Activated CD8-positive, alpha-beta memory T cell treated with anti-CD3 and anti-CD28 coated beads, Interleukin-2, amount 50 U/mL, for 24 hours (primary cell): ENCODE results near the gene ELL.

ENCODE experiments used
- DNase-seq: peaks from one replicate; pipeline ENCODE4 v3.0.0-alpha.2; 2020; ENCODE audit errors: extremely low read depth

ELL gene

DNA sequence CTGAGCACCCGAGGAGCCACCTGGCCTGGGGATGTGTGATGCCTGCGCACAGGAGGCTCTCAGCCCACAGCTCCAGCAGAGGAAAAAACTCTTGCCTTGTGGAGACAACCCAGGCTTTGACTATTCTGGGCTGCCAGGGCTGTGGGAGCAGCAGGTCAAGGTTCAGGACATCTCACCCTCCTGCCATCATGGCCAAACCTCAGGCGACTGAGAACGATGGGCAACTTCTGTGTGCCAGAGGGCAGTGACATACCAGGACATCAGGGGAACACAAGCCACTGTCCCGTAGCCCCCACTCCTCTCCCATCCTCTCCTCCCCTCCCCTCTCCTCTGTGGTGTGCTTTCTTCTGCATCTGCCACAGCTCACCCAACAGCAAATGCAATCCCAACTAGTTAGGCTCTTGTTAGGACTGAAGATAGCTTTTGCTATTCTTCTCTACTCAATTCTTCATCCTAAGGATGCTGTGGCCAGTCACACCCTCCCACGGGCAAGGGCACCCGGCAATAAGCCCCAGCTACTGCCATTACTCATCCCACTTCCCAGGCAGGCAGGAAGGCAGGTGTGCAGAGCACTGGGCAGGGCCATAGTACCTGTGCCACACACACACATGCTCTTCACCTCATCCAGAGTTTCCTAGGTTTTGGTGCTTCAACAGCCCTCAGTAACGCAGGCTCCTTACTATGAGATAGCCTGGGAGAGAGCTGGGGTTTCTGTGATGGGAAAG is 16.8 kb downstream of the ELL start:
- DNase-seq: no peak

DNA sequence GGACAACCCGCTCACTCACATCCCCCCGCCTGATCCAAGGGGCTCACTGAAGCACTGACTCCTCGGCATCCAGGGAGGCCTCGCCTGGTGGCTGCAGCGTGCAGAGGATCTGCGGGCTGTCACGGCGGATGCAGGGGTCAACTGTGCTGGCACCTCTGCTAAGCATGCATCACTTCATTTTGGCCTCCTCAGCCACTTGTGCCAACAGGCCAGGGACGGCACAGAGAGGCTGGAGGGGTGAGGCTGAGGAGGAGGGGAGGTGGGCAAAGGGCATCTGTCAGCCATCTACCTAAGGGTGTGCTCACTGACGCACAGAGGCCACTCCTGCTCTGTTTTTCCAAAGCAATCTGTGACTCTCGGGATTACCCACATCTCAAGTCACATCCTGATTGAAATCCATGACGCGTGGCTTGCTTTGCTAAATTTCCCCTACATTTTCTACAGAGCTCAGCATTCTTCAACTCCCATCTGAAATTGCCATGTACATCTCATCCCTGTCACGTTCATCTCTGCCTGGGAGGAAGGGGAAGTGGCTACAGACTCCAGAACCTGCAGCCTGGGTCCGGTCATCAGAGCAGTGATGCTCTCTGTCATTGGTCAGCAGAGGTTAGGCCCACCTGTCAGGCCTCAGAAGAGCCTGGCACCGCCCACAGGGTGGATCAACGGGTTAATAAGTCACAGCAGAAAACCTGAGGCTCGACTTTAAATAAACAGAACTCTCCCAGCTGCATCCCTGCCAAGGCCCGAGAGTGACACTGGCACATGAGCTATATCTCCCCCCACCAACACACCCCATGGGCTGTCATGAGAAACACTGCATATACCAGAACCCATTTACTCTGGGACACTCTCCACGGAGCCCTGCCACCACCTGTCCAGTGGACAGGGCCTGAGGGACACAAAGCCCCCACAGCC is 17.6 kb downstream of the ELL start:
- no peak for DNase-seq

DNA sequence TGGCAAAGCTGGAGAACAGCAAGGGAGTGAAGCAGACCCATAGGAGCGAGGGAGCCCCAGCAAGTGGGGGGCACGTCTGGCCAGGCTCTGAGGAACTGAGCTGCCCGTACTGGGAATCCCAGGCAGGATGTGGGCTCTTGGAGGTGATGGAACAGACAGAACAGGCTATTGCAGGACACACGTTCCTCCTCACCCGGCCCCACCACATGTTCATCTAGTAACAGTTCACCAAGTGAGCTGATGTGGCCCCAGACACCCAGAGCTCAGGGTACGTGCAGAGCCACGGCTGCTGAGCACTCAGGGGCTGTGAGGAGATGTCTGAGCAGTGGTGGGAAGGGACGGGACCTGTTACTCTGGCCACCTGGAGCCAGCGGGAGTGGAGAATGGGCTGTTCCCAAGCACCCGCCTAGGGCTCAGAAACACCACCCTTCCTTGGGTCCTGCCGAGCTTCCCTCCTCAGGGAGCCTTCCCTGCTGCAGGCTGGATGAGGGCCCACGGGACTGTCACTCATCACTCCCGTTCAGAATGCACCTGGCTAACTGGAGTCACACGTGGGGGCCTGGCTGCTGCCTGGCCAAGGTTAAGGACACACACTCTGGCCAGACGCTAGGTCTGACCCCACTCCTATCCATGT is 18.4 kb downstream of the ELL start:
- no peak for DNase-seq

DNA sequence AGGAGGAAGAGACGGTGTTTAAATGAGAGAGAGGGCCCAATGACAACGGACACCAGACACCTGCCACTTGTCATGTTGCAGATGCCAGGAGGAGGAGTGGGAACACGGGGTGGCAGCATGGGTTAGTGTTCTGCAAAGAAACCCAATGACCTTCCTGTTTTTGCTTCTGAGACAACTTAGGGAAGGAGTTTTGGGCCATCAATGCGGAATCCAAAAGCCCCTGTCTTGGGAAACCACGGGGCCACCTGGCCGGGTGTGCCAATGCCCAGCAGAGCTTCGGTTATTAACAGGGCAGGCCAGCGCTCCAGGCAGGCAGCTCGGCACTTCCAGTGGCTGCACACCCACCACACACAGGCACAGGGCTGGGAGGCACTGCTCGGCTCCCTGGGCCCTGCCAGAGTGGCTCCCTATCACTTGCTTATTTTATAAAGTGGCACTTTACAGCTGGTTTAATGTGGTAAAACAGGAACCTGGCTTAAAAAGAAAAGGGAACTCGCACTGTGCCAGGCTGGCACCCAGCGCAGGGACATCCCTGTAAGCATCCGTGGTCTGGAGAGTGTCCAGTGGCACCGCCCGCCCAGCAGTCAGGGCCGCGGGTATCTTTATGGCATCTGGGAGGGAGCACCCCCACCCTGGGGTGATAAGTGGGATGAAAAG is 19.1 kb downstream of the ELL start:
- no peak for DNase-seq

DNA sequence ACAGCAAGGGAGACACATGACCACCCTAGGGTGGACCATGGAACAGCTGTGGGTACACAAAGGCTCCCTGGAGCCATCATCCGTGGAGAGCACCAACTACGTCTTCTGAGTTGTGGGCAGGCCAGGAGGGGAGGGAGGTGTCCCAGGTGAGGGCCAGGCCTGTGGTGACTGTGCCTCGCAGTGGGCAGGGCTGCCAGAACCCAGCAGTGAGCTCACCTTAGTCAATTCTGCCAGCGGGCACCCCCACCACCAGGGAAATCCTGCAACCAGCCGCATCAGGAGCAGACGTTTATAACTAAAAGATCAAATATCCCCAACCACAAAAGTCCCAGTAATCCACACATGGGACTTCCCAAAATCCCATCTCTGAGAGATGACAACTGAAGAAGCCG is 19.6 kb downstream of the ELL start:
- DNase-seq: no peak

DNA sequence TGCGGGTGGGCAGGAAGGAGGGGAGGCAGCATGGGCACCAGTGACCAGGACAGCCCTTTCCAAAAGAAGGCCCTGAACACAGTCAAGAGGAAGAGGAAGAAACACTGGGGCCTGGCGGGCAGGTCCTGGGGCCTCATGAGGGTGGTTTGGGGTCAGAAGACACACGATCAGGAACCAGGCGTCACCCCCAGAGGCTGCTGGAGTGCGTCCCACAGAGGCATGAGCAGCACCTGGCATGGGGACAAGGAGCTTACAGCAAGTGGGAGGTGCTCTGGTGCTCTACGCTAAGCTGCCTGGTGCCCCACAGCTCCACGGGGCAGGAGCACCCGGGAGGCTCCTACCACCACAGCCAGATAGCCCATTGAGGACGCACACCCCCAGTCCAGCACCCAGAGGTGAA is 20.0 kb downstream of the ELL start:
- DNase-seq: no peak

DNA sequence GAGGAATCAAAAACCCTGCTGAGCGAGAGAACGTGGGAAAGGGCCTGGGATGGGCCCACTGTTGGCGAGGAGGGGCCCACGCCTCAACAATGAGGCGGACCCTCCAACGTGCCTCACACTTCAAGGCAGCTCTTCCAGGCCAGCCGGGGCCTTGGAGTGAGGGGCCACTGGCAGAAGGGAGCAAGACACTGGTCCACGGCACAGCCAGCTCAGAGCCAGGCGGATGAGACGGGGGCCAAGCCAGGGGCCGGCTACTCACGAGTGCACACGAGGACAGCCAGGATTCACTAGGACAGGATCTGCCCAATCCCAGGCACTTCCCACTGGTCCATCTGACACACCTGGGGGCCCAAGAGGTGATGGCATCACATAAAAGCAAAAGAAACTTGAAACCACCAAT is 20.5 kb downstream of the ELL start:
- no peak for DNase-seq

DNA sequence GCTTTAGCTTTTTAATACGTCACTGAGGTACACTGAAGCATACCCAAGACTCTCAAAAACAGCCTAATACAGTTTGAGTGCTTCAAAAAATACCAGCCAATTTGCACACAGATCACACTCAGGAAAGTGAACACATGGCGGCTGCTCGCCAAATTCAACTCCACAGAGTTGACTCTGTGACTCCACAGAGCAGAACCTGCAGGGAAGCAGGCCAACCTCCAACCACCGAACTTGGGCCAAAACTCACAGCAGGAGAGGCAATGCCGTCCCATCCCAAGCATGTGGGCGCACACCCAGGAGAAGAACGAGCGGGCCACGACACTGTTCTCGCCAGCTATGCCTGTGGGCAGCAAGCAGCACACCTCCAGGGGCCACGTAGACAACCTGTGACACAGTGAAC is 21.1 kb downstream of the ELL start:
- no peak for DNase-seq

DNA sequence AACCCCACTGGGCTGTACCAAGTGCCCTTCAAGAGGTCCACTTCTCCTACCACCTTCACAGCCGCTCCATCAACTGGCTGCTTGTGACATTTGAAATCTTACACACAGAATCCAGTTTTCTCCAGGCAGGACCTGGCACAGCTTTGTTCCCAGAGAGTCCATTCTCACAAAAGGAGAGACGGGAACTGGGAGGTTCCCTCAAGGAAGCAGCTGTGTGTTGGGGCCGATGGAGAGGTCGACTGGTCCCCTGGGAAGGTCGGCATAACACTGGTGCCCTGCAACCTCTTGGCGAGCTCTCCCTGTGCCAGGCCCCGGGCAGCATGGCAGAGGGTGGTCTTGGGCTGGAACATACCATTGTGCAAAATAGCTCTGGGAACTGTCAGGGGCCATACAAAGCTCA is 21.5 kb downstream of the ELL start:
- no peak for DNase-seq

DNA sequence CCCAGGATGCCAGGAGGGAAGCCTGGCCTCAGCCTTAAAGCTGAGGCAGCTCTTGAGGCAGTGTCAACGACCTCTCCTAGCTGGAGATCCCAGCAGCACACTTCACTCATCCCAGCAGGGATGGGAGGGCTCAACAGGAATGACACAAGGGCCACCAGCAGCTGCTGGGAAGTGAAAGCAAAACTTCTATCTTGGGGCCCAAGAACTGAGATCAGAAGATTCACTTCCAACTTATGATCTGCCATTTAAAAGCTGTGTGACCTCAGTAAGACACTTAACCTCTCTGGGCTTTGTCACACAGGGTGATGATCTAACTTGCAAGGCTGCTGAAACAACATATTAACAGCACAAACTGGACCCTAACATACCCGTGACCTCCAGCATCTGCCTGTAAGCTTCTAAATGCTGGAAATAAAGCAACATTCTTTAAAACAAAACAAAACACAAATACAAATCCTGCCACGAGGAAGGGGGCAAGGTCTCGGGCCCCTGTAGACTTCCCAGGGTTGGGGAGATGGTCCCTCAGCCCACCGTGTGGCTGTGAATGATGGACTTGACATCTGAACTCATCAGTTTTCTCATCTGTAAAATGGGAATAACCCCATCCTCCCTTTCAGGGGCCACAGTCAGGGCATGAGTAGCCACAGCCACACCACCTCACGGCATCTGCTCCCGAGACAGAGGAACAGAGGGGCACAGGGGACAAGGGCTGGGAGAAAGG is 22.7 kb downstream of the ELL start:
- no peak for DNase-seq

DNA sequence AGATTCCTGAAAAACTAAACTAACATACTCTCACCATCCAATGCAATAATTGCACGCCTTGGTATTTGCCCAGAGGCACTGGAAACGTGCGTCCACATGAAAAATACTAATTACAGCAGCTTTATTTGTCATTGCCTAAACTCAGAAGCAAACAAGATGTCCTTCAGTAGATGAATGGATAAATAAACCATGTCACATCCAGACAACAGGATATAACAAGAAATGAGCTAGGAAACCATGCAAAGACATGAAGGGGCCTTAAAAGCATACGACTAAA is 25.0 kb downstream of the ELL start:
- DNase-seq: no peak

DNA sequence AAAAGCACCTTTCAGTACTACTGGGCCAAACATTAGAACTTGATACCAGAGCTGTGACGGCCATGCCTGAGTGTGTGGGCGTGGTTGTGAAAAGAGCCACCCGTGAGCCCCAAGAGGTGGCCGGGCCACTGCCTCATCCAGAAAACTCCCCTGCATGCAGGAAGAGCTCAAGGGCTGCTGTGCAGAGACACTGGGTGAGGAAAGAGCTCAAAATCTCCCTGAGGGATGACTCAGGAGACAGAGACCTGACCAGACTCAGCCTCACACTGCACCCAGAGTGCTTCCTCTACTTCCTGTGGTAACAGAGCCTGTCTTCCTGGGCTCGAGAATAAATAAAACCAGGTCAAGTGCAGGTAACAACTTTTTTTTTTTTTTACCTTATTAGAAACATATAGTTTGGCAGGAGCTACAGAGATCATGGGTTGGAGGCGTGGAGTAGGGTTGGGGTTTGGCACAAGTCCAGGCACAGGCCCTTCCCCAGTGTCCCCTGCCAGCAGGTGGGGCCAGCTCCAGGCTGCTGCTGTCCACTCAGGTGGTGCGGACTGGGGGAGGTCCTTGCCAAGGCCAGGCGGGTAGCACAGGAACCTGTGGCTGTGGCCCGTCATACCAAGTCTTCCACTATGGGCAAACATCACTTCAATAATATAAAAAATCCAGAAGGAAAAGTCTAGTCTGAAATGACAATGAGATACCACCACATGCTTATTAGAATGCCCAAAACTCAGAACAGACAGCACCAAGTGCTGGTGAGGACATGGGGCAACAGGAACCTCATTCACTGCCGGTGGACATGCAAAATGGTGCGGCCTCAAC is 25.5 kb downstream of the ELL start:
- DNase-seq: peak; percentile 25

DNA sequence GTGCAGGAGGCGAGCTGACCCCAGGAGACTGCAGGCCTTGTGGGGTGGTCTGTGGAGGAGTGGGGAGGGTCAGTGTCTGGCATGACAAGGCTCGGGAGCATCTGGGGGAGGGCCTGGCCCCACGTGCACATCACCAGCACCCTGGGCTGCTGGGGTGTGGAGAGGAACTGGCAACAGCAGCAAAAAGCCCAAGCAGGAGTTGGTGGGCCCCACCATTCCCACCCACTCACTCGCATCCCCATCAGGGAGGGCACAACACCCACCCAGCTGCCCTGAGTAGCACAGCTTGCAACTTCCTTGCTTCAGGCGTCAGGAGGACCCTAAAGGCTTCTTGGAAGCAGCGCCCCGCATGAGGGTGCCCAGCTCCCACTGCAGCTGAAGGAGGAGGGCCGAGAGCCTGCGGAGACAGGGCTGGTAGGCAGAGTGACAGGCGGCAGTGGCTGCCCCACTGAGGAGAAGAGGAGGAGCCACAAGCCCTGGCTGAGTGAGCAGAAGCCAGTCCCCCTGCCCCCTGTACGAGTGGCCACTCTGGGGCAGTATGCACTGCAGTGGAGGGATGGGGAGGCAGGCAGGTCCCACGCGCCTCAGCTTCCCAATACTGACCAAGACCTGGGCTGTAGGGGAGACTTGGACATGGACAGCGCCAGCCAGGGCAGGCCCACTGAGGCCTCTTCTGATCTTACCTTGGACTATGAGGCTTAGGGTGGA is 26.5 kb downstream of the ELL start:
- no peak for DNase-seq

DNA sequence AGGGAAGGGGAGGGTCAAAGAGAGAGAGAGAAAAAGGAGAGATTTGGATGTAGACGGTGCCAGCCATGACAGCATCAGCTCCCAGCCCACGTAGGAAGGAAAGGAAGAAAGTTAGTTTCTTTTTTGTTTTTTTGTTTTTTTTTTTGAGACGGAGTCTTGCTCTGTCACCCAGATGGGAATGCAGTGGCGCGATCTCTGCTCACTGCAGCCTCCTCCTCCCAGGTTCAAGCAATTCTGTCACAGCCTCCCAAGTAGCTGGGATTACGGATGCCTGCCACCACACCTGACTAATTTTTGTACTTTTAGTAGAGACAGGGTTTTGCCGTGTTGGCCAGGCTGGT is 27.6 kb downstream of the ELL start:
- no peak for DNase-seq

DNA sequence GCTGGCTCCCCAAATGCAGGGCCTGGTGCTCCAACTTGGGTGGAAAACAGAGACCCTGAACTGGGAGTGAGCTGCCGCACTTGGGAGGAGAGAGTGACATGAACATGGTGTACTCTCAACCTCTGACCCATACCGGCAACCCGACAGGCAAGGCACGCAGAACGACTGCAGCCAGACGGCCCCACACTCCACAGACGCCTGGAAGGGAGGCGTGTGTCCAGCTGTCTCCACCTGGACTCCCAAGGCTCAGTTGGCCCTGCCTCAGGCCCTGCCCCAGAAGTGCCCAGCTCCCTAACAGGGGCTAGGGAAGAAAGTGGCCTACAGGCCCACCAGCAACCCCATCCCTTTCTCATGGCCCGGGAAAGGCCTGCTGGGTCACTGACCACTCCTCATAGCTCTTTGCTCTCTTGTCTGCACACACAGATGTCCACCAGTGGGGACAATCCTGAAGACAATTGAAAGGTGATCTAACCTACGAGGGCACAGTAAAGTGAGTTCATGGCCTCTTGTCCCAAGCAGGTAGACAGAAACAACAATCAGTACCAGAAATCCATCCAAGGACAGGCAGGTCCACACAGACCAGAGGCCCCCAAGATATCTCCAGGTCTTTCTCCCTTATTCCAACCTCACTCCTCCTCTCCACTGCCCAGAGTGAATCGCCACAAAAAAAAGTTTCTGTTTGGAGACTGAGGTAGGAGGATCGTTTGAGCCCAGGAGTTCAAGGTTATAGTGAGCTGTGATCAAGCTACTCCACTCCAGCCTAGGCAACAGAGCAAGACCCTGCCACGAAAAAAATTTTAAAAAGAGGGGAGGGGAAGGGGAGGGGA is 28.2 kb downstream of the ELL start:
- DNase-seq: no peak

DNA sequence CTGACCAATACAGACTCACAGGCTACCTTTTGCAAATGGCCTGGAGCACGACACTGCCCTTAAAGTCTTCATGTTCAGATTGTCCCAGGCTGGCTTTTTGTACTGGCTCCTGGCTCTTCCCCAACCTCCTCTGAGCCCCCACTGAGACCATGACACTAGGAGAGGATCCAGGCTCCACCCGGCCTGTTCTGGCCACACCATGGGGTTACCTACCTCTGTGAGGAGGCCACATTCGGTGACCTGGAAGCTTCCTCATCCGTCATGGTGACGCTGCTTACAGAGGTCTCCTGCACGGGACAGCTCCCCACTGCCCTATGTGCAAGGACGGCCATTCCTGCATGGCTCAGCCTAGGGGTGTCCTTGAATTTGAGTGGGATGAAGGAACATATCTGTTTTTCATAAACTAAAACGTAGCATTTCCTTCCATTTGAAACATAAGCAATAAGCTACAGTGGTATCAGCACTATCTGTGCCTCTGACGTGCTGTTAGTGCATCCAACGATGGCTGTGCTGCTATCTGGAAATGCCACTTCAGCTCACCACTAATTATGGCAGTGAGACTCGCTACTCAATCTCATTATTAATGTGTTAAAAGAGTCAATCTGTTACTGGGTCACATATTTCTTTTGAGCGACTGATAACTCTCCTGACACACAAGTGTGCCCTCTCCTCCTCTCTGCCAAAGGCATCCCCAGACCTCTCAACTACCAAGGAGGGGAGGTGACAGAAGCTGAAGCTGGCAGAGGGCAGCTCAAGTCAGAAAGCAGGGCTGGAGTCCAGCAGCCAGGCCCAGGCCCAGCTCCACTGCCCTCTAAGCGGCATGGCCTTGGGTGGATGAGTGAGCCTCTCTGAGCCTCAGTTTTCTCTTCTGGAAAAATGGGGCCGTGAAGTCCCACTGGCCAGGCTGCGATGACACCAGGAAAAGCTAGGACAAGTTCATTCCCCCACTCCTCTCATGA is 29.6 kb downstream of the ELL start:
- no peak for DNase-seq

DNA sequence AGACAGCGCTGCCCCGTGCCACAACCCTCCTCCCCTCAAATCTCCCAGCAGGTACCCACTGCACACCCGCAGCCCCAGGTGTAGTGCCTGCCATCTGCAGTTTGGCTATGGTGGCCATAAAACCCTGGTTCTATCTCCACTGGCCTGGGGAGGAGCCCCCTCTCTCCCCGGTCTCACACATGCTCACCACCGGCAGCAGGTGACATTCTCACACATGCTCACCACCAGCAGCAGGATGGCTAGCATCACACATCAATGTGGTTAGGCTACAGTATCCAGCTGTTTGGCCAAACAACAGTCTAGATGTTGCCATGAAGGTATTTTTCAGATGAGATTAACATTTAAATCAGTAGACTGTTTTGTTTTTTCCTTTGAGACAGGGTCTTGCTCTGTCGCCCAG is 31.1 kb downstream of the ELL start:
- DNase-seq: no peak

DNA sequence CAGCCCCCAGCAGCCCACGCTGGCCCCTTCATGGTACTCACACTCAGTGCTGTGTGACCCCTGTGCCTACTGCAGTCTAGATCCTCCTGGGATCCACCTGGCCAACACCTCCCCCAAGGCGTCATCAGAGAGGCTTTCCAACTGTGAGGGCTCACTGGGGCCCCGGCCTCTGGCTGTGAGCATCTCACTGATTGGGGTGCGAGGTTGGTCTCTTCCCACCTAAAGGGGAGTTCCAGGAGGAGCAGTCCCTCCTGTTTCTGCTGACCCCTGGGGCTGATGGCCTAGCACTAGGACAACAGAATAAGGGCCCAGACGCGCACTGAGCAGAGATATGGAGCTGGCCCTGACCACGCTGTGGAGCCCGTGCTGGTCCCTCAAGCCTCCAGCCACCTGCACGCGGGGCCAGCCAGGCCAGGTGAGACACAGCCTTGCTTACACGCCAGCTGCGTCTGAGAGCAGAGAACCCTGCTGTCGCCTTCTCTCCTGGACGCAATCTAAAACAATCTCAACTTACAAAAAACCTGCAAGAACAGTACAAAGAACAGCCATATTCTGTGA is 32.2 kb downstream of the ELL start:
- DNase-seq: no peak
